SU-DHL-6 (cell line): ENCODE data around the gene PEX6.
"Not testable (repeated sequence)": the region's sequence is repeated elsewhere in the genome, so short reads cannot be mapped to it uniquely, and the experiment has no call there.

ENCODE experiments used
- CTCF ChIP-seq: fragments of 200-600 bp; sonication (generic); IDR thresholded peaks from one replicate; pipeline ENCODE4 v1.5.1; 2017; ENCODE audit warnings: antibody characterized with exemption, mild to moderate bottlenecking, low read length, moderate library complexity; ENCODE audit not compliant: insufficient read depth, poor library complexity, severe bottlenecking
- EZH2phosphoT487 ChIP-seq: fragments of 200-600 bp; sonication (generic), shearing (Covaris generic); conservative IDR thresholded peaks from 2 replicates; pipeline ENCODE4 v1.6.1; 2018; ENCODE audit warnings: mild to moderate bottlenecking, antibody characterized with exemption, low read length, moderate library complexity, mixed read lengths

- TF ChIP-seq CTCF, EZH2phosphoT487: not testable (repeated sequence)
Observed at GRCh38 chr6:42998205-42998604, 19.2 kb upstream of the PEX6 start.
